ENCODE data around the gene NKAIN4. TPM values are rescaled to one million over a fixed set of nuclear protein-coding genes. Genes with fewer than 3 reads are reported as not detected.

The NKAIN4 gene
- polyA plus RNA-seq, 6 donors from 2014 or later: not detected

DNA sequence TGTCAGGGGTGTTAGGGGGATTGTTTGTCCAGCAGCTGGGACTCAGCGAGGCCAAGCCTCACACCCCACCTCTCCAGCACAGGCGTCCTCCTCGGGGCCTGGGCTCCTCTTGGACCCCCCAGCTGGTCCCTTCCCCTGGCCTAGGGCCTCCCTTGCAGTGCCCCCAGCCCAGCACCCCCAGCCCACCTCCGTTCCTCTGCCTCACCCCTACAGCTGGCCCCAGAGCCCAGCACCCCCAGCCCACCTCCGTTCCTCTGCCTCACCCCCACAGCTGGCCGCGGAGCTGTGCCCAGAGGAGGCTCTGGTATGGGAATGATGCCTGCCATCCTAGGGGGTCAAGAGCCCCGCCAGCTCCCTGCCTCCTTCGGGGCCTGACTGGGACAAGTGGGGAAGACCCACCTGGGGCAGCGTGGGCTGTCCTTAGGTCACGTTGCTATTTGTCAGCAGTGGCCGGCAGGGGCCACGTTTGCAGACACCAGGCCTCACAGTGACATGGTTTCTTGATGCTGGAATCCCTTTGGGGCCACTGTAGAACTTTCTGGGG lies 30.8 kb upstream of the NKAIN4 start:
- H3K4me3 Mint-ChIP-seq: peak overlapping the region in 3 of 8 donors; percentile 38 to 54 (median 47)
- H3K27ac Mint-ChIP-seq: peak overlapping the region in 1 of 6 donors; percentile 42
- ATAC-seq (ENCODE audit: low read depth in 2 of 2) (no peak), DNase-seq (no peak)
- H3K36me3 Mint-ChIP-seq: no peaks in the 10 kb centered on the region
- H3K9me3 Mint-ChIP-seq: no peaks in the 10 kb centered on the region
- H3K27me3 Mint-ChIP-seq: no peaks in the 10 kb centered on the region
- H3K4me1 Mint-ChIP-seq: no peaks in the 10 kb centered on the region

- H3K4me1 Mint-ChIP-seq: no peaks in the 10 kb centered on the region
- no peaks in the 10 kb centered on the region for H3K36me3 Mint-ChIP-seq
- peak overlapping the region in 4 of 8 donors; percentile 38 to 83 (median 50) for H3K4me3 Mint-ChIP-seq
- H3K27me3 Mint-ChIP-seq: no peaks in the 10 kb centered on the region
- DNase-seq: no peak
- H3K9me3 Mint-ChIP-seq: no peaks in the 10 kb centered on the region
- ATAC-seq (ENCODE audit: low read depth in 2 of 2): no peak
- H3K27ac Mint-ChIP-seq: peak overlapping the region in 1 of 6 donors; percentile 95
Measured at GRCh38 chr20:63284544-63284949, 30.3 kb upstream of the NKAIN4 start.

DNA sequence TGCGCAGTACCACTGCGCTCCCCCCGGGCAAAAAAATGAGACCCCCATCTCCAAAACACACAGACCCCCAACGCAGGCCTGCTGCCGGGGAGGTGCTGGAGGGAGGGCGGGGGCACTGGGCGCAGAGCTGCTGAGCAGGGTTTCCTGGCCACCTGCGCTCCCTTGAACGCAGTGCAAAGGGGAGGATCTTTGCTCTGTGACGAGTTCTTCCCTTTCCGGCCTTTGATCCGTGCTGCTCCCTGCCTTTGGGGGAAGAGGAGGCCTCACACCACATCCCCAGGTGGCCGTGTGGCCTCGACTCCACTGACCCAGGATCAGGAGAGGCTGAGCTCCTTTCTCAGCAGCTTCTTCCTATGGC lies 29.8 kb upstream of the NKAIN4 start:
- no peak for ATAC-seq (ENCODE audit: low read depth in 2 of 2)
- no peak for DNase-seq
- H3K27me3 Mint-ChIP-seq: no peaks in the 10 kb centered on the region
- no peaks in the 10 kb centered on the region for H3K9me3 Mint-ChIP-seq
- no peaks in the 10 kb centered on the region for H3K36me3 Mint-ChIP-seq
- peaks cover 0 to 2% (median 0%) of the 10 kb centered on the region in 3 donors for H3K4me1 Mint-ChIP-seq
- H3K4me3 Mint-ChIP-seq: peak overlapping the region in 6 of 8 donors; percentile 38 to 87 (median 59)
- H3K27ac Mint-ChIP-seq: no peak overlapping the region

GRCh38 chr20:63283397-63284082 lies 29.3 kb upstream of the NKAIN4 start:
- no peak for DNase-seq
- Mint-ChIP-seq H3K27me3 (no peaks in the 10 kb centered on the region), H3K27ac (peak overlapping the region in 1 of 6 donors; percentile 60), H3K4me1 (peaks cover 0 to 2% (median 0%) of the 10 kb centered on the region in 3 donors), H3K4me3 (peak overlapping the region in 2 of 8 donors; percentile 22 to 54), H3K36me3 (no peaks in the 10 kb centered on the region), H3K9me3 (no peaks in the 10 kb centered on the region)
- no peak for ATAC-seq (ENCODE audit: low read depth in 2 of 2)

DNA sequence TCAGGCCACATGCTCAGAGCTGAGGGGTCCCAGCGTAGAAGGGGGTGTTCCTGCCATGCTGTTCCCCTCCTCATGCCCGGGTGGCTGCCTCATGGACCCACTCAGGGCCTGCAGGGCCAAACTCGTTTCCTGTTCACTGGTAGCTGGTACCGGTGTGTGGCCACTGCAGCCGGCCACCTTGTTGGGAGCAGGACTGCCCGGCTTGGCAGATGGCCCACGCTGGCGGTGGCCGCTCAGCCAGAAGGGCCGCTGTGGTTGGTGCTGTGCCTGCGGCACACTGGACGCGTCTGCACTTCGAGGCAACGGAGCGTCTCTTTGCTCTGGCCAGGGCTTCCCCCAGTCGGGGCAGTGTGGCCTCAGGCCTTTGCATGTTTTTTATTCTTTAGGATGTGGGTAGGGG lies 28.7 kb upstream of the NKAIN4 start:
- peak overlapping the region in 1 of 6 donors; percentile 60 for H3K27ac Mint-ChIP-seq
- no peaks in the 10 kb centered on the region for H3K27me3 Mint-ChIP-seq
- DNase-seq: no peak
- peaks cover 0 to 2% (median 0%) of the 10 kb centered on the region in 3 donors for H3K4me1 Mint-ChIP-seq
- no peaks in the 10 kb centered on the region for H3K36me3 Mint-ChIP-seq
- no peak overlapping the region for H3K4me3 Mint-ChIP-seq
- no peaks in the 10 kb centered on the region for H3K9me3 Mint-ChIP-seq
- ATAC-seq (ENCODE audit: low read depth in 2 of 2): no peak

GRCh38 chr20:63281742-63282665 lies 27.7 kb upstream of the NKAIN4 start:
- H3K9me3 Mint-ChIP-seq: no peaks in the 10 kb centered on the region
- H3K36me3 Mint-ChIP-seq: no peaks in the 10 kb centered on the region
- H3K27me3 Mint-ChIP-seq: no peaks in the 10 kb centered on the region
- DNase-seq (no peak), ATAC-seq (ENCODE audit: low read depth in 2 of 2) (no peak)
- no peak overlapping the region for H3K27ac Mint-ChIP-seq
- peaks cover 0 to 2% (median 0%) of the 10 kb centered on the region in 3 donors for H3K4me1 Mint-ChIP-seq
- H3K4me3 Mint-ChIP-seq: no peak overlapping the region

- Mint-ChIP-seq H3K9me3 (no peaks in the 10 kb centered on the region), H3K36me3 (no peaks in the 10 kb centered on the region), H3K4me3 (no peak overlapping the region), H3K27ac (peak overlapping the region in 1 of 6 donors; percentile 84), H3K27me3 (no peaks in the 10 kb centered on the region), H3K4me1 (peaks cover 0 to 5% (median 0%) of the 10 kb centered on the region in 3 donors)
- ATAC-seq (ENCODE audit: low read depth in 2 of 2) (no peak), DNase-seq (no peak)
Measured at GRCh38 chr20:63280929-63281545, 26.8 kb upstream of the NKAIN4 start.

DNA sequence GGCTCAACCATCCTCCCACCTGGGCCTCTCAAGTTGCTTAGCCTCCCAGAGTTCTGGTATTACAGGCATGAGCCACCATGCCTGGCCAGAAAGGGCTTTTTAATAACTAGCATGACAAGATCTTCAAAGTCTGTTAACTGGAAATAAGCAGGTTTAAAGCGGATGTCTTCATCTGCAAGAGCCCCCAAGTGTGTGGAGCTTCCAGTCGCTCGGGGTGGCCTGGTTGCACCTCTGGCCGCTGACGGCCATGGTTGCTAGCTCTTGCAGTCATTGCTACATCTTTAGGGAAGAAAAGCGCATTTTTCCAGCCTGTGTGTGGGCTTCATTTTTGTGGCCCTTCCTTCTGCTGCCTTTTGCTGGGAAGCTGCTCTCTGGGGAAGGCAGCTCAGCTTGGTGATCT lies 26.1 kb upstream of the NKAIN4 start:
- no peaks in the 10 kb centered on the region for H3K9me3 Mint-ChIP-seq
- no peaks in the 10 kb centered on the region for H3K27me3 Mint-ChIP-seq
- peak overlapping the region in 2 of 6 donors; percentile 37 to 84 for H3K27ac Mint-ChIP-seq
- no peak overlapping the region for H3K4me3 Mint-ChIP-seq
- H3K4me1 Mint-ChIP-seq: peaks cover 0 to 10% (median 5%) of the 10 kb centered on the region in 3 donors
- no peaks in the 10 kb centered on the region for H3K36me3 Mint-ChIP-seq
- no peak for ATAC-seq (ENCODE audit: low read depth in 2 of 2)
- no peak for DNase-seq

- DNase-seq (no peak), ATAC-seq (ENCODE audit: low read depth in 2 of 2) (no peak)
- Mint-ChIP-seq H3K36me3 (no peaks in the 10 kb centered on the region), H3K4me3 (no peak overlapping the region), H3K4me1 (peaks cover 0 to 15% (median 9%) of the 10 kb centered on the region in 3 donors), H3K9me3 (no peaks in the 10 kb centered on the region), H3K27me3 (no peaks in the 10 kb centered on the region), H3K27ac (no peak overlapping the region)
Measured at GRCh38 chr20:63279931-63280330, 25.7 kb upstream of the NKAIN4 start.

- no peak for DNase-seq
Measured at GRCh38 chr20:63278661-63279060, 24.4 kb upstream of the NKAIN4 start.

GRCh38 chr20:63277466-63278272 lies 23.4 kb upstream of the NKAIN4 start:
- Mint-ChIP-seq H3K4me3 (peak overlapping the region in 1 of 8 donors; percentile 15), H3K27ac (peak overlapping the region in 1 of 6 donors; percentile 15), H3K27me3 (no peaks in the 10 kb centered on the region), H3K4me1 (peaks cover 14 to 30% (median 25%) of the 10 kb centered on the region in 3 donors), H3K36me3 (no peaks in the 10 kb centered on the region), H3K9me3 (no peaks in the 10 kb centered on the region)
- ATAC-seq (ENCODE audit: low read depth in 2 of 2) (no peak), DNase-seq (no peak)

More at GRCh38 chr20:63278661-63279060, 24.4 kb upstream of the NKAIN4 start:
- peak overlapping the region in 1 of 6 donors; percentile 47 for H3K27ac Mint-ChIP-seq
- H3K9me3 Mint-ChIP-seq: no peaks in the 10 kb centered on the region
- H3K27me3 Mint-ChIP-seq: no peaks in the 10 kb centered on the region
- no peak for ATAC-seq (ENCODE audit: low read depth in 2 of 2)
- H3K36me3 Mint-ChIP-seq: no peaks in the 10 kb centered on the region
- no peak overlapping the region for H3K4me3 Mint-ChIP-seq
- H3K4me1 Mint-ChIP-seq: peaks cover 10 to 25% (median 20%) of the 10 kb centered on the region in 3 donors

DNA sequence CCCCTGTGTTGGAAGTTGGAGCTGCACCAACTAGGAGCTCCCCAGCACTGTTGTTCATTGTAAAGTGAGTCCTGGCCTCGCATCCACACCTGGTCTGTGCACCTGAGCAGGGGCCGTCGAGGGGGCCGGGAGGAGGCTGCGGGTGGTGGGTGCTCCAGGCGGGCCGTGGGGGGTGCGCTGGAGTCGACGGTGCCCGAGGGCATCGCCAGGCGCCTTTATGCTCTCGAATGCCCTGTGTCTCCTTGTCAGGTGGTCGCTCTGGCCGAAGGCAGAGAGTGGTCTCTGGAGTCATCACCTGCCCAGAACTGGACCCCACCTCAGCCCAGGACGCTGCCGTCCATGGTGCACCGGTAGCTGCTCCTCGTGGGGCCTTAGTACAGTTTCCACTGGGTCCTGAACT lies 22.7 kb upstream of the NKAIN4 start:
- Mint-ChIP-seq H3K27ac (no peak overlapping the region), H3K4me3 (peak overlapping the region in 1 of 8 donors; percentile 77)

More for the DNA sequence above, 22.7 kb upstream of the NKAIN4 start:
- no peak for DNase-seq
- H3K9me3 Mint-ChIP-seq: no peaks in the 10 kb centered on the region
- no peak for ATAC-seq (ENCODE audit: low read depth in 2 of 2)
- H3K36me3 Mint-ChIP-seq: no peaks in the 10 kb centered on the region
- H3K27me3 Mint-ChIP-seq: no peaks in the 10 kb centered on the region
- peaks cover 14 to 30% (median 25%) of the 10 kb centered on the region in 3 donors for H3K4me1 Mint-ChIP-seq

Data from naive B cell (primary cell).